CD4-positive, alpha-beta T cell (primary cell): Measurements from ENCODE around the gene TMEM72. TPM values are rescaled to one million over a fixed set of nuclear protein-coding genes. Genes with fewer than 3 reads are reported as not detected.

ENCODE experiments used
- ATAC-seq: fragments of 200-7000 bp; cut with Tn5 transposase; one replicate; pipeline ENCODE4 v1.10.0; 2022; ENCODE audit warnings: mild to moderate bottlenecking; ENCODE audit not compliant: poor library complexity
- CTCF ChIA-PET: fragments of 350-600 bp; sonication (Branson Sonifier 250); formaldehyde crosslinking; loops from one replicate; lab custom pipeline; 2021; ENCODE audit warnings: antibody characterized with exemption, inconsistent platforms; lab: Charles Lee
- POLR2A ChIA-PET: fragments of 350-600 bp; sonication (Branson Sonifier 250); formaldehyde crosslinking; loops from one replicate; lab custom pipeline; 2021; ENCODE audit warnings: antibody characterized with exemption, inconsistent platforms; lab: Charles Lee
- DNase-seq, 14 experiments: peaks; one replicate each; pipeline ENCODE4 v3.0.0-alpha.2; 2013 to 2020; ENCODE audit warnings: mixed read lengths in 2 of 14
- H3K27ac ChIP-seq, 2 donors: one replicate each; pipeline versions ENCODE4 v1.5.1 to v1.7.0; 2013; ENCODE audit warnings: low read length in 2 of 2, low read depth in 1 of 2, mild to moderate bottlenecking in 1 of 2
- H3K27me3 ChIP-seq, 2 experiments: 1 replicate in 1 of 2; 2 replicates in 1 of 2; pipeline versions ENCODE4 v1.6.1 to v1.7.0; 2013; ENCODE audit warnings: low read length in 2 of 2, control low read depth in 1 of 2, mild to moderate bottlenecking in 1 of 2, moderate library complexity in 1 of 2; ENCODE audit not compliant: insufficient read depth in 2 of 2, control insufficient read depth in 1 of 2
- H3K36me3 ChIP-seq: one replicate; pipeline ENCODE4 v1.6.1; 2013; ENCODE audit warnings: low read length, control low read depth; ENCODE audit not compliant: insufficient read depth
- H3K4me1 ChIP-seq: one replicate; pipeline ENCODE4 v1.6.1; 2013; ENCODE audit warnings: low read length, control low read depth; ENCODE audit not compliant: insufficient read depth
- H3K4me3 ChIP-seq: one replicate; pipeline ENCODE4 v1.5.1; 2013; ENCODE audit warnings: mild to moderate bottlenecking, low read length, moderate library complexity
- H3K9me3 ChIP-seq, 2 experiments: 1 replicate in 1 of 2; 2 replicates in 1 of 2; pipeline versions ENCODE4 v1.6.1 to v1.7.0; 2013; ENCODE audit warnings: low read length in 2 of 2, mild to moderate bottlenecking in 2 of 2, control low read depth in 1 of 2, moderate library complexity in 1 of 2; ENCODE audit not compliant: control insufficient read depth in 1 of 2, insufficient read depth in 1 of 2
- H3K27ac Mint-ChIP-seq: one replicate; pipeline ENCODE4 v1.8.0; 2020; ENCODE audit warnings: mixed read lengths
- H3K27me3 Mint-ChIP-seq: one replicate; pipeline ENCODE4 v1.8.0; 2021; ENCODE audit warnings: mixed read lengths
- H3K36me3 Mint-ChIP-seq: one replicate; pipeline ENCODE4 v1.8.0; 2021; ENCODE audit warnings: low read depth, mixed read lengths
- H3K4me1 Mint-ChIP-seq: one replicate; pipeline ENCODE4 v1.8.0; 2021; ENCODE audit warnings: low read depth, mixed read lengths
- H3K4me3 Mint-ChIP-seq: one replicate; pipeline ENCODE4 v1.8.0; 2020; ENCODE audit warnings: mild to moderate bottlenecking, mixed read lengths
- H3K9me3 Mint-ChIP-seq: one replicate; pipeline ENCODE4 v1.8.0; 2020; ENCODE audit warnings: mixed read lengths
- CTCF ChIP-seq: fragments of 200-600 bp; IDR thresholded peaks from one replicate; pipeline ENCODE4 v1.8.0; 2022; ENCODE audit warnings: antibody characterized with exemption, mild to moderate bottlenecking
- intact Hi-C, 2 experiments: fragments of 100-400 bp; cut with DNase I in 1 of 2; cut with micrococcal nuclease in 1 of 2; formaldehyde crosslinking; loops; one replicate each; pipeline versions ENCODE4 v1.15.1 to v1.9.0; 2023 to 2025; cut with DNase I, micrococcal nuclease
- total RNA-seq, 174 experiments: library from RNA in 2 of 174; stranded (reverse) in 2 of 174; gene quantifications; one replicate each; pipeline ENCODE4 v1.2.3 and lab custom pipeline; 2021 to 2026

The TMEM72 gene
- total RNA-seq, 2 experiments from 2014 or later: not detected

- no peak for ATAC-seq
- Mint-ChIP-seq H3K36me3 (peaks cover 13% of the 10 kb centered on the region), H3K27ac (no peak overlapping the region), H3K4me1 (peaks cover 5% of the 10 kb centered on the region), H3K9me3 (no peaks in the 10 kb centered on the region), H3K27me3 (no peaks in the 10 kb centered on the region), H3K4me3 (no peak overlapping the region)
- intact Hi-C loops: loop anchor here in 1 of 2 experiments (10.0 kb wide), 1 partner anchor 1817 kb away; the partner anchor contains the start of gene CSGALNACT2
- CTCF ChIA-PET: no interaction called here
- no peaks in the 10 kb centered on the region for H3K27me3 ChIP-seq
- no peak for TF ChIP-seq CTCF
- no peaks in the 10 kb centered on the region for H3K36me3 ChIP-seq
- H3K4me1 ChIP-seq: peaks cover 3% of the 10 kb centered on the region
- no peaks in the 10 kb centered on the region for H3K9me3 ChIP-seq
- no peak overlapping the region for H3K27ac ChIP-seq
- no peak overlapping the region for H3K4me3 ChIP-seq
- DNase-seq: no peak
- POLR2A ChIA-PET: no interaction called here
These were observed 40.6 kb downstream of the TMEM72 start for GRCh38 chr10:44951576-44952226.

- H3K36me3 ChIP-seq: no peaks in the 10 kb centered on the region
- Mint-ChIP-seq H3K4me3 (no peak overlapping the region), H3K4me1 (peaks cover 9% of the 10 kb centered on the region), H3K9me3 (no peaks in the 10 kb centered on the region), H3K27me3 (no peaks in the 10 kb centered on the region), H3K36me3 (peaks cover 13% of the 10 kb centered on the region), H3K27ac (no peak overlapping the region)
- DNase-seq: no peak
- CTCF ChIA-PET: no interaction called here
- POLR2A ChIA-PET: no interaction called here
- ATAC-seq: no peak
- H3K4me3 ChIP-seq: no peak overlapping the region
- intact Hi-C loops: loop anchor here in 1 of 2 experiments (10.0 kb wide), 1 partner anchor 1818 kb away; the partner anchor contains the start of gene CSGALNACT2
- H3K27me3 ChIP-seq: no peaks in the 10 kb centered on the region
- peaks cover 3% of the 10 kb centered on the region for H3K4me1 ChIP-seq
- H3K27ac ChIP-seq: no peak overlapping the region
- no peaks in the 10 kb centered on the region for H3K9me3 ChIP-seq
- no peak for TF ChIP-seq CTCF
These were observed 41.7 kb downstream of the TMEM72 start for GRCh38 chr10:44952779-44953231.

- peaks cover 21% of the 10 kb centered on the region for H3K4me1 Mint-ChIP-seq
- H3K36me3 Mint-ChIP-seq: peaks cover 13% of the 10 kb centered on the region
- no peaks in the 10 kb centered on the region for H3K9me3 Mint-ChIP-seq
- no peaks in the 10 kb centered on the region for H3K27me3 Mint-ChIP-seq
- ChIA-PET POLR2A (no interaction called here), CTCF (interaction anchor here (0.7 kb wide), 1 partner anchor 10 kb away, joined by 3 read pairs; no protein-coding TSS in a partner anchor)
- no peaks in the 10 kb centered on the region for H3K9me3 ChIP-seq
- no peak overlapping the region for H3K4me3 ChIP-seq
- DNase-seq (no peak), ATAC-seq (no peak)
- H3K4me1 ChIP-seq: peaks cover 11% of the 10 kb centered on the region
- H3K27me3 ChIP-seq: no peaks in the 10 kb centered on the region
- no peak for TF ChIP-seq CTCF
- no peak overlapping the region for H3K27ac Mint-ChIP-seq
- H3K27ac ChIP-seq: no peak overlapping the region
- H3K4me3 Mint-ChIP-seq: no peak overlapping the region
- H3K36me3 ChIP-seq: no peaks in the 10 kb centered on the region
- intact Hi-C loops: loop anchor here in 1 of 2 experiments (10.0 kb wide), 1 partner anchor 1819 kb away; the partner anchor contains the start of gene CSGALNACT2
These were observed 42.9 kb downstream of the TMEM72 start for GRCh38 chr10:44954042-44954441.
